Activated T-helper 1 cell treated with anti-CD3 and anti-CD28 coated beads, Interleukin-12 subunit alpha, Interleukin-12 subunit beta, Interleukin-2, Interleukin-4 antibody, amounts not matched to agents 30 ng/mL and 10 ng/mL and 1 ng/mL, durations not matched to agents 14 hours and 24 hours and 36 hours (primary cell): Measurements from ENCODE around the gene PCA3. TPM values are rescaled to one million over a fixed set of nuclear protein-coding genes. Genes with fewer than 3 reads are reported as not detected.

Experiments used
- DNase-seq: peaks from one replicate; pipeline ENCODE4 v3.0.0; 2021; ENCODE audit warnings: low spot score
- H3K27ac Mint-ChIP-seq: one replicate; pipeline ENCODE4 v1.8.0; 2021; ENCODE audit warnings: mild to moderate bottlenecking, mixed read lengths
- H3K27me3 Mint-ChIP-seq: one replicate; pipeline ENCODE4 v1.8.0; 2022; ENCODE audit warnings: mild to moderate bottlenecking, moderate library complexity, mixed read lengths; ENCODE audit not compliant: insufficient read depth
- H3K36me3 Mint-ChIP-seq: one replicate; pipeline ENCODE4 v1.8.0; 2021; ENCODE audit warnings: low read depth, mixed read lengths
- H3K4me1 Mint-ChIP-seq: one replicate; pipeline ENCODE4 v1.8.0; 2021; ENCODE audit warnings: low read depth, mixed read lengths
- H3K4me3 Mint-ChIP-seq: one replicate; pipeline ENCODE4 v1.8.0; 2021; ENCODE audit warnings: mild to moderate bottlenecking, moderate library complexity, mixed read lengths
- H3K9me3 Mint-ChIP-seq: one replicate; pipeline ENCODE4 v1.8.0; 2021; ENCODE audit warnings: mixed read lengths
- intact Hi-C: fragments of 100-400 bp; cut with micrococcal nuclease; formaldehyde crosslinking; loops from one replicate; pipeline ENCODE4 v1.15.1; 2024
- total RNA-seq: library from RNA; stranded (reverse); gene quantifications from 2 replicates; pipeline ENCODE4 v1.2.3, GENCODE V29; 2022

PCA3 gene
- total RNA-seq, 1 donor from 2014 or later, result not detected

- Mint-ChIP-seq H3K27me3 (no peaks in the 10 kb centered on the region), H3K4me3 (no peak overlapping the region), H3K27ac (no peak overlapping the region), H3K4me1 (no peaks in the 10 kb centered on the region), H3K9me3 (no peaks in the 10 kb centered on the region), H3K36me3 (no peaks in the 10 kb centered on the region)
- intact Hi-C loops, result no loop called here
- DNase-seq, result no peak
Observed at GRCh38 chr9:76808636-76809035, 44.4 kb downstream of the PCA3 start.

DNA sequence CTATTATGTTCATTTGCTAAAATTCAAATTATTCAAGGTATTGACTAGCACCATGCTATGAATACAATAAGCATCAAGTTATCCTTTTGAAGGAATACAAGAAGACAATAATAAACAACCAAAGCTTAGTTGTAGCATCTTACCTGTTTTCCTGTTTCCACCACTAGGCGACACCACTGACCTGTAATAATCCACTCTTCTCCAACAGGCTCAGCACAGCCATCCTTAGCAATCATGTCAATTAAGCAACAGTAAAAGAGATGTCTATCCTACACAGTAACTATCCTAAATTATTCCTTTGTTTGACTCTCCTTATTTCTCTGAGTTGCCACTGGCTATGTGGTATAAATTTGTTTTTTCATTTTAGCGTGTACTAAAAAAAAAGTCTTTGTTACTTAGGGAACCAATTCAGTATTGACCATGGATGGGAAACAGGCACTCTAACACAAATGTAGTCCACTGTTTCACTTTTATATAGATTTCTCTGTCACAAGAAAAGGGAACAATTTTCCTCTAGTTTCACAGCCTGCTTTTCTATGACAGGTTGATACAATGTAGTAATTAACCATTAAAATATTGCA is 46.2 kb downstream of the PCA3 start:
- H3K36me3 Mint-ChIP-seq, result no peaks in the 10 kb centered on the region
- H3K27ac Mint-ChIP-seq, result no peak overlapping the region
- no peaks in the 10 kb centered on the region for H3K27me3 Mint-ChIP-seq
- H3K4me1 Mint-ChIP-seq, result no peaks in the 10 kb centered on the region
- H3K9me3 Mint-ChIP-seq, result no peaks in the 10 kb centered on the region
- DNase-seq, result no peak
- H3K4me3 Mint-ChIP-seq, result no peak overlapping the region
- intact Hi-C loops, result loop anchor here (1.0 kb wide), 2 partner anchors 177 to 202 kb away; no protein-coding TSS in a partner anchor

GRCh38 chr9:76812591-76812990 is 48.4 kb downstream of the PCA3 start:
- no peaks in the 10 kb centered on the region for H3K4me1 Mint-ChIP-seq
- H3K36me3 Mint-ChIP-seq, result no peaks in the 10 kb centered on the region
- no peaks in the 10 kb centered on the region for H3K27me3 Mint-ChIP-seq
- H3K27ac Mint-ChIP-seq, result no peak overlapping the region
- no peaks in the 10 kb centered on the region for H3K9me3 Mint-ChIP-seq
- intact Hi-C loops, result no loop called here
- no peak for DNase-seq
- no peak overlapping the region for H3K4me3 Mint-ChIP-seq

- H3K4me3 Mint-ChIP-seq, result no peak overlapping the region
- intact Hi-C loops, result no loop called here
- H3K27ac Mint-ChIP-seq, result no peak overlapping the region
- no peak for DNase-seq
- no peaks in the 10 kb centered on the region for H3K36me3 Mint-ChIP-seq
- H3K27me3 Mint-ChIP-seq, result no peaks in the 10 kb centered on the region
- H3K4me1 Mint-ChIP-seq, result no peaks in the 10 kb centered on the region
- H3K9me3 Mint-ChIP-seq, result no peaks in the 10 kb centered on the region
Observed at GRCh38 chr9:76817489-76817888, 53.3 kb downstream of the PCA3 start.

DNA sequence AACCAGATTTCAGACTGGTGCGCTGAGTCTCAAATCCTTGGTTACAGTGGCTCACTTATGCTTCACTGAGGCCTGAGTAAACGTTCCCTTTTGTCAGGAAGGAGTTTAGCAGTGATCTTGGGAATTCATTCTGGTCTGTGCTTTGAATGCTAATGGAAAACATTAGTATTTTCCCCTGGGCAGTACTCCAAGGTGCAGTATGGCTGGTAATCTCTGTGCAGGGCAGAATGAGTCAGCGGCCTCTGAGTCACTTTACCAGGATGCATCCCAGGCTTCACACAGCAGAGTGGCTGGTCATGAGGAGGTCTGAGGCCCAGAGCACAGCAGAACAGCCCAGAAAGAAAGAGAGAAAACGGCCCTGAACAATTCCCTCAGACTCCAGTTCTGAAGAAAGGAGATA is 54.0 kb downstream of the PCA3 start:
- no peak for DNase-seq
- H3K4me3 Mint-ChIP-seq, result no peak overlapping the region
- H3K4me1 Mint-ChIP-seq, result no peaks in the 10 kb centered on the region
- intact Hi-C loops, result no loop called here
- H3K27me3 Mint-ChIP-seq, result no peaks in the 10 kb centered on the region
- no peaks in the 10 kb centered on the region for H3K36me3 Mint-ChIP-seq
- no peaks in the 10 kb centered on the region for H3K9me3 Mint-ChIP-seq
- H3K27ac Mint-ChIP-seq, result no peak overlapping the region

DNA sequence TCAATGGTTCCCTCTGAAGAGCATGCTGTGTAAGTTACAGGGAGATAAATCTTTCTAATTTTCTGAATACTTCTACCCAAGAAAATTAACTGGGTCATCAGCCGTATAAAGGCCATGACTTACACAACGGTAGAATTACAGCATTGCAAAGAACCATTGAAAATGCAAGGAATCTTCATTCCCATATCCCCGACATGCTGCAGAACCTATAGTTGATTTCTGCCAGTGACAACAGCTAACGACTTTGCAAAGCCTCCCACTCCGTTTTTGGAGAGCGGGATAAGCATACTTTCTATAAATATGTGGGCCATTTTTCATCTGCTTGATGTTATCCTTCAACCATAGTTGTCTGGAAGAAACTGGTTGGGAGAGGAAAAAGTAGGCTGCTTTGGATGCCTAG is 56.2 kb downstream of the PCA3 start:
- Mint-ChIP-seq H3K27ac (no peak overlapping the region), H3K9me3 (no peaks in the 10 kb centered on the region), H3K27me3 (no peaks in the 10 kb centered on the region), H3K4me1 (no peaks in the 10 kb centered on the region), H3K36me3 (no peaks in the 10 kb centered on the region), H3K4me3 (no peak overlapping the region)
- DNase-seq, result no peak
- intact Hi-C loops, result no loop called here

DNA sequence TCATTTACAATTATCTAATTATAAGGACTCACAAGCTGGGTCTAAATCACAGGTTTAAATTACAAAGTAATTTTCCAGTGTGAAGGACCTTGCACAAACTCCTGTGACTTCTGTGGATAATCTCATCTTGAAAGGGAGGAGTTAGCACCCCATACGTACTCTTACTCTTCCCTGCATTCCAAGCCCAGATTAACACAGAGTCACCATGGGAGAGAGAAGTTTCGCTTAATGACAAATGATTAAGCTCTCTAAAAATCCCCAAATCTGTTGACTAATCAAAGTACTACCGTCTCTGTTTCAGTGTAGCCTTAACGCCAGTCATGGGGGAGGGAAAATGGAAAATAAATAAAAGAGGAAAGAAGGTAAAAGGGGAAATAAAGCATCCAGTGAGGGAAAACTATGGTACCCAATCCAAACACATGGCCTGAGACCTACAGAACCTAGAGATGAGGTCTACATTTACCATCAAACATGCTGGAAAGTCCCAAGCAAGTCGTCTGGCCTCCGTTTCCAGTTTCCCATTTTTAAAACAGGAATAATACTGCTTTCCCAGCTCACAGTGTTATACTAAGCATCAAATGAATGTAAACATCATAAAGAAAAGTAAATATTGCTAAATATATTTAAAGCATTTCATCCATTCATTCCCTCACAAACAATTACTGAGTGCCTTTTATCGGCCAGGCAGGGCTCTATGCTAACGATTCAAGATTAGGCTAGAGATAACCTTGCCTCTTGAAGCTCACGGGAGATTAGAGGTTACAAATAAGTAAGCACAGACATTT is 63.2 kb downstream of the PCA3 start:
- H3K27ac Mint-ChIP-seq, result no peak overlapping the region
- no peak for DNase-seq
- peaks cover 3% of the 10 kb centered on the region for H3K9me3 Mint-ChIP-seq
- no peak overlapping the region for H3K4me3 Mint-ChIP-seq
- no peaks in the 10 kb centered on the region for H3K36me3 Mint-ChIP-seq
- no peaks in the 10 kb centered on the region for H3K27me3 Mint-ChIP-seq
- H3K4me1 Mint-ChIP-seq, result no peaks in the 10 kb centered on the region
- intact Hi-C loops, result no loop called here

DNA sequence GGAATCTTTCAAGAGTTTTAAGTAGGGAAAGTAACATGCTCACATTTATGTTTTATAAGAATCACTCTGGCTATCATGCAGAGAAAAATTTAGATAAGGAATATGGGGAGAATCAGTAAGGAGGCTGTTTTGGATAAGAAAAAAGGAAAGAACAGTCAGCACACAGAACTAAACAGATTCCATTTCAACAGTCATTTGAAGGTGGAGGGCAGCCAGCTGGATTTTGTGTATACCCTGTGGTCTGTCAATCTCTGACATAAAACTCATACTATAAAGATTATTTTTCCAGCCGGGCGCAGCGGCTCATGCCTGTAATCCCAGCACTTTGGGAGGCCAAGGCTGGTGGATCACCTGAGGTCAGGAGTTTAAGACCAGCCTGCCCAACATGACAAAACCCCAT is 64.2 kb downstream of the PCA3 start:
- Mint-ChIP-seq H3K4me3 (no peak overlapping the region), H3K9me3 (peaks cover 3% of the 10 kb centered on the region), H3K4me1 (no peaks in the 10 kb centered on the region), H3K36me3 (no peaks in the 10 kb centered on the region), H3K27me3 (no peaks in the 10 kb centered on the region), H3K27ac (no peak overlapping the region)
- intact Hi-C loops, result no loop called here
- DNase-seq, result no peak

DNA sequence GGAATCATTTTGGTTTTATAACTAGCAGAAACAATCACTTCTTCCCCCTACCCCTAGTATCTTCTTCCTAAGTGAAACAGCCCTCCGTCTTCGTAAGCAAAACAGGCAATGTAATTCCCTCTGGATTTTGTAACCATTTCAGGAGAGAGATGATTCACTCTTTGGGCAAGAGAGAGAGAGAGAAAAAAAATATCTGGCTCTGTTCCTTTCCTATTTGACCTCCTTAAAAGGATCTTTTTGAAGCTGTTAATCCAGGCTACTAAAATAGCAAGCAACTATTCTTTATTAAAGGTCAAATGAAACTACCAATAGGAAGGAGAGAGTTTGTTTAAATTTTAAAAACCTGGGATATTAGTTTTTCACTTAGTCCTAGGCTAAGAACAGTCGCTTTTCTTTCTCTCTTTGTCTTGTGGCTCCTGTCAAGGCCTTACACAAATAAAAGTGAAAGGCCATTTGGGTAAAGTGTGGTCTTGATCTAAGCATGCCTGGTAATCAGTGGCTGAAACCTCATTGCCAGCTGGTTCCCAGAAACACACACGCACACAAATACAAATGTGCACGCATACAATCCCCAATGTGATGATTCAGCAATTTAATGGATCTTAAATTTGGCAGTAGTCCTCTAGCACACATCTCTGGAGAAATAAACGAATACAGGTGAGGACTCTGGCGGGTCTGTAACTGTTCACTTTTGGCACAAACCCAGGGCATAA is 71.5 kb downstream of the PCA3 start:
- H3K4me3 Mint-ChIP-seq, result no peak overlapping the region
- H3K27me3 Mint-ChIP-seq, result no peaks in the 10 kb centered on the region

More for the DNA sequence above, 71.5 kb downstream of the PCA3 start:
- no peaks in the 10 kb centered on the region for H3K36me3 Mint-ChIP-seq
- DNase-seq, result no peak
- no peaks in the 10 kb centered on the region for H3K4me1 Mint-ChIP-seq
- intact Hi-C loops, result no loop called here
- no peak overlapping the region for H3K27ac Mint-ChIP-seq
- no peaks in the 10 kb centered on the region for H3K9me3 Mint-ChIP-seq

Other genes with a start within 250 kb of the PCA3 start
- 0.27 and 0.57 TPM in 2 replicates for gene PRUNE2, start 141.7 kb downstream of the PCA3 start, total RNA-seq